K562 (cell line): ENCODE data around the gene TENM3. TPM values are rescaled to one million over a fixed set of nuclear protein-coding genes. Genes with fewer than 3 reads are reported as not detected.

Experiments
- ATAC-seq: fragments of 200-7000 bp; cut with Tn5 transposase; 3 replicates; pipeline ENCODE4 v1.9.1; 2020; ENCODE audit warnings: moderate library complexity
- BruUV-seq: library from RNA; stranded (reverse); fragments of 400-500 nt; replicated peaks from 2 replicates; lab custom pipeline; 2021; lab: Mats Ljungman, UMichigan
- CTCF ChIA-PET: fragments of 300-600 bp; formaldehyde crosslinking; extraction: SDS; loops from one replicate; lab custom pipeline; 2021; ENCODE audit warnings: low intra/inter-chr PET ratio; lab: Yijun Ruan, JAX
- POLR2A ChIA-PET: fragments of 300-600, 350-650 bp; sonication (Branson Sonifier 250); formaldehyde crosslinking; extraction: SDS; loops from one replicate; lab custom pipeline; 2021; ENCODE audit warnings: antibody characterized with exemption, inconsistent platforms; lab: Yijun Ruan, JAX
- DNase-seq, 4 experiments: peaks; one replicate each; pipeline versions ENCODE4 v3.0.0 to v3.0.0-alpha.2; 2011 to 2018; ENCODE audit warnings: low spot score in 3 of 4, mixed read lengths in 3 of 4; ENCODE audit errors: extremely low read depth in 1 of 4
- FAIRE-seq: peaks from 2 replicates; lab custom pipeline; 2011; peaks lifted over from hg19 to GRCh38; lab: Jason Lieb, UNC
- H2AFZ ChIP-seq: 2 replicates; pipeline ENCODE4 v1.6.0; 2011; ENCODE audit warnings: low read depth, low read length, control low read depth, inconsistent platforms
- H3K27ac ChIP-seq: fragments of 200-600 bp; 3 replicates; pipeline ENCODE4 v1.8.0; 2011; ENCODE audit warnings: low read depth, mild to moderate bottlenecking, control low read depth, inconsistent platforms, low read length, moderate library complexity, mixed read lengths; ENCODE audit errors: extremely low read depth
- H3K27me3 ChIP-seq, 2 experiments: fragments of 300-600 bp in 1 of 2; 2 replicates in 1 of 2; 3 replicates in 1 of 2; pipeline versions ENCODE4 v1.6.0 to v1.8.0; 2011; ENCODE audit warnings: inconsistent platforms in 2 of 2, low read length in 2 of 2, mild to moderate bottlenecking in 1 of 2, mixed read lengths in 1 of 2, moderate library complexity in 1 of 2; ENCODE audit not compliant: control insufficient read depth in 2 of 2, insufficient read depth in 2 of 2
- H3K36me3 ChIP-seq: fragments of 300-600 bp; 3 replicates; pipeline ENCODE4 v1.8.0; 2011; ENCODE audit warnings: mild to moderate bottlenecking, low read length, inconsistent platforms; ENCODE audit not compliant: control insufficient read depth, insufficient read depth
- H3K4me1 ChIP-seq, 2 experiments: fragments of 200-600 bp in 1 of 2; replicated peaks in 1 of 2; 2 replicates in 1 of 2; 3 replicates in 1 of 2; pipeline versions ENCODE4 v1.5.1 to v1.8.0; 2011; ENCODE audit warnings: inconsistent platforms in 2 of 2, low read length in 2 of 2, mild to moderate bottlenecking in 1 of 2, mixed read lengths in 1 of 2, moderate library complexity in 1 of 2; ENCODE audit not compliant: control insufficient read depth in 2 of 2, insufficient read depth in 2 of 2
- H3K4me2 ChIP-seq: 2 replicates; pipeline ENCODE4 v1.6.1; 2011; ENCODE audit warnings: low read length, control low read depth, inconsistent platforms, mixed read lengths; ENCODE audit not compliant: insufficient read depth
- H3K4me3 ChIP-seq: fragments of 200-600 bp; sonication (generic), shearing (Covaris generic); 2 replicates; pipeline ENCODE4 v1.5.1; 2016; ENCODE audit warnings: control low read depth, inconsistent platforms
- H3K79me2 ChIP-seq: fragments of 200-600 bp; 3 replicates; pipeline ENCODE4 v1.8.0; 2011; ENCODE audit warnings: low read length, inconsistent platforms; ENCODE audit not compliant: control insufficient read depth, insufficient read depth
- H3K9ac ChIP-seq, 2 experiments: 2 replicates each; pipeline versions ENCODE4 v1.6.0 to v1.6.1; 2011; ENCODE audit warnings: low read depth in 2 of 2, low read length in 2 of 2, control low read depth in 1 of 2, inconsistent platforms in 1 of 2, mild to moderate bottlenecking in 1 of 2, mixed read lengths in 1 of 2; ENCODE audit not compliant: insufficient read depth in 1 of 2
- H3K9me1 ChIP-seq: one replicate; pipeline ENCODE4 v1.6.0; 2011; ENCODE audit warnings: inconsistent platforms, mild to moderate bottlenecking, low read length, moderate library complexity; ENCODE audit not compliant: control insufficient read depth, insufficient read depth
- H3K9me3 ChIP-seq: replicated peaks from 2 replicates; pipeline ENCODE4 v1.5.1; 2011; ENCODE audit warnings: low read depth, low read length, inconsistent platforms; ENCODE audit not compliant: control insufficient read depth, insufficient read depth
- H4K20me1 ChIP-seq: replicated peaks from 2 replicates; pipeline ENCODE4 v1.6.1; 2011; ENCODE audit warnings: low read length, inconsistent platforms, mixed read lengths; ENCODE audit not compliant: control insufficient read depth, insufficient read depth
- RREB1 ChIP-seq: fragments of 250-450 bp; sonication (Bioruptor Pico); IDR thresholded peaks from 2 replicates; pipeline ENCODE4 v1.4.0; 2020
- ZSCAN32 ChIP-seq: fragments of 450-650 bp; formaldehyde crosslinking; IDR thresholded peaks from 2 replicates; pipeline ENCODE4 v1.4.0; 2020; ENCODE audit warnings: mild to moderate bottlenecking, moderate library complexity
- WGBS: fragments of 100-300 bp; shearing (Covaris generic); methylation state at CpG from one replicate; pipeline ENCODE4 v1.1.6; 2016; ENCODE audit warnings: low coverage, mixed read lengths; ENCODE audit not compliant: insufficient coverage; ENCODE audit errors: missing lambda C conversion rate; 5-methylcytosine and 5-hydroxymethylcytosine counted together
- in situ Hi-C: fragments of 300-500 bp; cut with MboI; formaldehyde crosslinking; loops from 4 replicates; pipeline ENCODE4 v1.15.0; 2018; ENCODE audit warnings: inconsistent platforms, mixed read lengths
- intact Hi-C: fragments of 100-400 bp; cut with micrococcal nuclease; formaldehyde crosslinking; loops from 2 replicates; pipeline ENCODE4 v1.14.2; 2022
- polyA plus RNA-seq, 8 experiments: library from polyadenylated mRNA; depleted of rRNA in 4 of 8; stranded (reverse) in 5 of 8; unstranded in 3 of 8; fragments of >200 nt; fragmentation: Nextera tagmentation in 2 of 8; fragmentation: Illumina TruSeq in 1 of 8; extraction: Ambion mirVana in 2 of 8; extraction: Trizol in 1 of 8; gene quantifications; 2 replicates each; pipeline versions ENCODE4 v1.2.1 to v1.2.3, GENCODE V29; 2011 to 2014; ENCODE audit warnings: inconsistent platforms in 1 of 8, missing spikeins in 1 of 8
- total RNA-seq, 7 experiments: library from RNA; depleted of rRNA in 6 of 7; stranded (reverse); fragments of >200 nt in 6 of 7; fragmentation: Illumina TruSeq in 2 of 7; extraction: Trizol in 2 of 7; gene quantifications; 2 replicates each; pipeline versions ENCODE4 v1.2.1 to v1.2.3, GENCODE V29; 2011 to 2021; ENCODE audit warnings: low replicate concordance in 1 of 7
- TF ChIP-seq, protein P1 (sequence below), 2 experiments: fragments of 450-650 bp; IDR thresholded peaks; 2 replicates each; pipeline ENCODE4 v1.6.1; 2016; ENCODE audit warnings: mild to moderate bottlenecking in 2 of 2, borderline replicate concordance in 1 of 2, low read depth in 1 of 2, moderate library complexity in 1 of 2

Gene TENM3
- total and polyA plus RNA-seq, 9 of the 15 experiments (the other 6 are each of a cell fraction or from before 2014, with no cell fraction given) = 0.01 to 0.02 TPM; not detected in 7

GRCh38 chr4:182222766-182223165 lies 20.4 kb upstream of the TENM3 start:
- H3K27me3 ChIP-seq = no peaks in the 10 kb centered on the region
- WGBS = 4% methylated on average over 2 of the region's 2 CpGs
- H3K9ac ChIP-seq = no peak overlapping the region
- intact Hi-C loops (no loop called here), in situ Hi-C loops (no loop called here)
- H3K9me3 ChIP-seq = no peaks in the 10 kb centered on the region
- TF ChIP-seq ZSCAN32 (CRISPR knock-in tag) = no peak
- TF ChIP-seq, protein P1, sequence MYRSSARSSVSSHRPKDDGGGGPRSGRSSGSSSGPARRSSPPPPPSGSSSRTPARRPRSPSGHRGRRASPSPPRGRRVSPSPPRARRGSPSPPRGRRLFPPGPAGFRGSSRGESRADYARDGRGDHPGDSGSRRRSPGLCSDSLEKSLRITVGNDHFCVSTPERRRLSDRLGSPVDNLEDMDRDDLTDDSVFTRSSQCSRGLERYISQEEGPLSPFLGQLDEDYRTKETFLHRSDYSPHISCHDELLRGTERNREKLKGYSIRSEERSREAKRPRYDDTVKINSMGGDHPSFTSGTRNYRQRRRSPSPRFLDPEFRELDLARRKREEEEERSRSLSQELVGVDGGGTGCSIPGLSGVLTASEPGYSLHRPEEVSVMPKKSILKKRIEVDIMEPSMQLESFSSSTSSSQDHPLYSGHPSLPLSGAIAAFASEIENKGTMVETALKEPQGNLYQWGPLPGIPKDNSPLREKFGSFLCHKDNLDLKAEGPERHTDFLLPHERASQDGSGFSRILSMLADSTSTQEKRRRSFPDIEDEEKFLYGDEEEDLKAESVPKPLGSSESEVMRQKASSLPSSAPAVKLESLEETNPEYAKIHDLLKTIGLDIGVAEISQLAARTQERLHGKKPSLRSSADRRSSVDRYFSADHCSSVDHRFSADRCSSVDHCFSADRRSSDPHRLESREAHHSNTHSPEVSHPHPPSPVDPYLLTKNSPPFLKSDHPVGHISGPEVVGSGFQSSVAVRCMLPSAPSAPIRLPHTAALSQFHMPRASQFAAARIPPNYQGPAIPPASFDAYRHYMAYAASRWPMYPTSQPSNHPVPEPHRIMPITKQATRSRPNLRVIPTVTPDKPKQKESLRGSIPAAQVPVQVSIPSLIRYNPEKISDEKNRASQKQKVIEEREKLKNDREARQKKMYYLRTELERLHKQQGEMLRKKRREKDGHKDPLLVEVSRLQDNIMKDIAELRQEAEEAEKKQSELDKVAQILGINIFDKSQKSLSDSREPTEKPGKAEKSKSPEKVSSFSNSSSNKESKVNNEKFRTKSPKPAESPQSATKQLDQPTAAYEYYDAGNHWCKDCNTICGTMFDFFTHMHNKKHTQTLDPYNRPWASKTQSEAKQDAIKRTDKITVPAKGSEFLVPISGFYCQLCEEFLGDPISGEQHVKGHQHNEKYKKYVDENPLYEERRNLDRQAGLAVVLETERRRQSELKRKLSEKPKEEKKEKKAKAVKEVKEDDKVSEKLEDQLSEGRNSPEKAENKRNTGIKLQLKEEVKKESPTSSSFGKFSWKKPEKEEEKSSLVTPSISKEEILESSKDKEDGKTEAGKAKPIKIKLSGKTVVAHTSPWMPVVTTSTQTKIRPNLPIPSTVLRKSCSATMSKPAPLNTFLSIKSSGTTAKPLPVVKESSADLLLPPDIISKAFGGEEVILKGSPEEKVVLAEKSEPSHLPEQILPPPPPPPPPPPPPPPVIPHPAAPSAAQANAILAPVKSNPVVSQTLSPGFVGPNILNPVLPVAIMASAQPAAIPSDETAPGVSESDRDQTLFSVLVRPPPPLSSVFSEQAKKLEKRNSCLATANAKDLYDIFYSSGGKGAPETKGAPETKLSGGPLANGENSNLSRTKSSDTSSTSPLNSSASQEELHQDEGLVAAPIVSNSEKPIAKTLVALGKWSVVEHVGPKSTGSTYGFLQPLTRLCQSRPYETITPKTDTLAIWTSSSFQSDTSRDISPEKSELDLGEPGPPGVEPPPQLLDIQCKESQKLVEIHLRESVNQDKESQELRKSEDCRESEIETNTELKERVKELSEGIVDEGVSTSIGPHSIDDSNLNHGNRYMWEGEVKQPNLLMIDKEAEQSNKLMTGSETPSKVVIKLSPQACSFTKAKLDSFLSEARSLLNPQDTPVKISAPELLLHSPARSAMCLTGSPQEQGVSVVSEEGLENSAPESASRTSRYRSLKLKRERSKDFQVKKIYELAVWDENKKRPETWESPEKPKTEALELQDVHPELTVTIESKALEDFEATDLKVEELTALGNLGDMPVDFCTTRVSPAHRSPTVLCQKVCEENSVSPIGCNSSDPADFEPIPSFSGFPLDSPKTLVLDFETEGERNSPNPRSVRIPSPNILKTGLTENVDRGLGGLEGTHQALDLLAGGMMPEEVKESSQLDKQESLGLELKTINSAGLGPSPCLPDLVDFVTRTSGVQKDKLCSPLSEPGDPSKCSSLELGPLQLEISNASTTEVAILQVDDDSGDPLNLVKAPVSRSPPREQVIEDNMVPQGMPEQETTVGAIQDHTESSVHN (IDR thresholded peaks at IDR 0.05; ENCODE audit: borderline replicate concordance in 1 of 2, low read depth in 1 of 2) = no peak
- no peak for TF ChIP-seq RREB1 (CRISPR knock-in tag)
- BruUV-seq = no TSS peak
- ATAC-seq (no peak), DNase-seq (no peak), FAIRE-seq (no peak)
- H3K4me1 ChIP-seq = no peaks in the 10 kb centered on the region
- no peak overlapping the region for H2AFZ ChIP-seq
- no peak overlapping the region for H3K4me3 ChIP-seq
- H3K79me2 ChIP-seq = no peaks in the 10 kb centered on the region
- H3K36me3 ChIP-seq = no peaks in the 10 kb centered on the region
- POLR2A ChIA-PET = no interaction called here
- CTCF ChIA-PET = no interaction called here
- no peaks in the 10 kb centered on the region for H3K9me1 ChIP-seq
- no peaks in the 10 kb centered on the region for H4K20me1 ChIP-seq
- no peak overlapping the region for H3K27ac ChIP-seq
- H3K4me2 ChIP-seq = no peak overlapping the region
